Fibroblast of peridontal ligament (primary cell): Measurements from ENCODE around the gene MRPL36.
"Not testable (repeated sequence)": the region's sequence is repeated elsewhere in the genome, so short reads cannot be mapped to it uniquely, and the experiment has no call there.

ENCODE experiments used
- DNase-seq: peaks from one replicate; pipeline ENCODE4 v3.0.0-alpha.2; 2010; ENCODE audit errors: extremely low read depth

The MRPL36 gene

DNA sequence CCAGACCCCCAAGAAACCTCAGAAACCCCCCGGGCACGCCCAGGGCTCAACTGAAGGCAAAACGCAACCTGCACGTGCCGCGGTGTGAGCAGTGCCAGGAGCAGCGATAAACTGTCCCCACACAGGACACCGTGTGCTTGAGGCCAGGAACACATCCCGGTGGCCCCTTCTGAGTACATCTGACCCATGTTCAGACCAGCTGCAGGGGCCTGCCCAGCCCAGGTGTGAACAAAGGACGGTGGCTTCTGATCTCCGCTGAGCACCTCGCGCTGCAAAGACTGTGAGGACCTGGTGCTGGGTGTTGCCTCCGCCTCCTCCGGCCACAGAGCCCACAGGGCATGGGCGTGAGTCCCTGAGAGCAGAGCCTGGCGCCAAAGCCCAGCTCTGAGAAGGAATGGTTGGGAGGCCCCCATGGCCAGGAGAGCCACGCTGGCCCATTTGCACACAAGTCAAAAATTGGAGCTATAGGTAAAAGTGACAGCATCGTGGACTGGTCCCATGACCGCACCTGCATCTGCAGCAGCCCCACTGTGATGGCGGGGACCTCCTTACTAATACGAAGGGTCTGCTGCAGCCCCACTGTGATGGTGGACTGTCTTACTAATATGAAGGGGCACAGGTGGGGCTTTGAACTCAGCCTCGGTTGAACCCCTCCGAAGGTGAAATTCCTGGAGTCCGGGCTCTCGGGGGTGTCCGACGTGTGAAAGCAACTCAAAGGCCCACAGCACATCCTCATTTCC, 33.0 kb upstream of the MRPL36 start:
- no peak for DNase-seq

- no peak for DNase-seq
Observed at GRCh38 chr5:1831677-1832313, 32.2 kb upstream of the MRPL36 start.

GRCh38 chr5:1831257-1831656, 31.6 kb upstream of the MRPL36 start:
- no peak for DNase-seq

GRCh38 chr5:1830571-1831228, 31.1 kb upstream of the MRPL36 start:
- DNase-seq: no peak

DNA sequence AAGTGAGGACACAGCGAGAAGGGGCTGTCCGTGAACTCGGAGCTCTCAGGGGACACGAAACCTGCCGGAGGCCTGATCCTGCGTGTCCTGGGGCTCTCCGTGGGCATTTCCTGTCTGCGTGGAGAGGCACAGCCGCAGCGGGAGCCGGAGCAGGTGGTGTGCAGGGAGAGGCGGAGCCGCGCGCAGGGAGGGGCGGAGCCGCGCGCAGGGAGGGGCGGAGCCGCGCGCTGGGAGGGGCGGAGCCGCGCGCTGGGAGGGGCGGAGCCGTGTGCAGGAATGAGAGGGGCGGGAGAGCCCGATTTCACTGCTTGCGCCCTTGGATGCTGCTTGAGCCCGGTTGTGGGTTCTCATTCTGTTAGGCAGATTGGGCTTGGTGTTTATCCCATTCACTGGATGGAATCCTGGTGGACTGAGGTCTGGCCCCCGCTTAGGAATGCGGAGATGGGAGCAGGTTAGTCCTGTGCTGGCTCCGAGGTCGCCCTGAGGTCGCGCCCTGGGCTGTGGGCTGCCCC, 28.3 kb upstream of the MRPL36 start:
- no peak for DNase-seq

DNA sequence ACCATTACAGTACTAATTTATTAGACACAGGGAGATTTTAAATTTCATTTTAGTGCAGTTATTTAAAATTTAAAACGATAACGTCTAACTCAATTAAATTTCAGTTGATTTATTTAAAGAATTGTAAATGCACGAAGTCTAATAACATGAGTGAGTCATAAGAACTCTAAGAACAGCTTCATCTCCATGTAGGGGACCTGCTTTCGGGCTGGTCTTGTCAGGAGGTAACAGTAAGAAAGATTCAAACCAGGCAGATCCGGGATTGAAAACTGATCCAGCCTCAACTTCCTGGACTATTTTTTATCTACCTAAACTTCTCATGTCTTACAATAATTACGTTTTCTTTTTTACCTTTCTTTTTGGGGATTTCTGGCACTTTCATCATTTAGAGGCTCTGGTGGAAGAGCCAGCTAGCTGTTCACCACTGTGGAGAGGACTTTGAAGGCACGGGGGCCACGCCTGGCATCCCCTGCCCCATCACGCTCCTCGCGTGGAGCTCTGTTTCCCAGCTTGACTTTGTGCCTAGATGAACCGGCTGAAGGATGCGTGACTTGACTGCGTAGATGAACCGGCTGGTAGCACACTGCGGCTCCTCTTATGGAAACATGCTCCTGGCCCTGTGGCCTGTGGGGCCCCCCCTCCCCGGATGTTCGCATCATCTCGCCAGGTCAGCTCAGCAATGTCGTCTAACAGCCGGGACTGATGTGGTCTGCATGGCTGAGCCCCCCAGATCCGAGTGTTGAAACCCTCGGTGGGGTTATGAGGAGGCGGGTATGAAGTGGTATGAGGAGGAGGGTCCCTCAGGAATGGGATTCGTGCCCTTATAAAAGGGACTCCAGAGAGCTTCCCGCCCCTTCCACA, 27.6 kb upstream of the MRPL36 start:
- no peak for DNase-seq

- DNase-seq: no peak
Observed at GRCh38 chr5:1826235-1826980, 26.8 kb upstream of the MRPL36 start.

DNA sequence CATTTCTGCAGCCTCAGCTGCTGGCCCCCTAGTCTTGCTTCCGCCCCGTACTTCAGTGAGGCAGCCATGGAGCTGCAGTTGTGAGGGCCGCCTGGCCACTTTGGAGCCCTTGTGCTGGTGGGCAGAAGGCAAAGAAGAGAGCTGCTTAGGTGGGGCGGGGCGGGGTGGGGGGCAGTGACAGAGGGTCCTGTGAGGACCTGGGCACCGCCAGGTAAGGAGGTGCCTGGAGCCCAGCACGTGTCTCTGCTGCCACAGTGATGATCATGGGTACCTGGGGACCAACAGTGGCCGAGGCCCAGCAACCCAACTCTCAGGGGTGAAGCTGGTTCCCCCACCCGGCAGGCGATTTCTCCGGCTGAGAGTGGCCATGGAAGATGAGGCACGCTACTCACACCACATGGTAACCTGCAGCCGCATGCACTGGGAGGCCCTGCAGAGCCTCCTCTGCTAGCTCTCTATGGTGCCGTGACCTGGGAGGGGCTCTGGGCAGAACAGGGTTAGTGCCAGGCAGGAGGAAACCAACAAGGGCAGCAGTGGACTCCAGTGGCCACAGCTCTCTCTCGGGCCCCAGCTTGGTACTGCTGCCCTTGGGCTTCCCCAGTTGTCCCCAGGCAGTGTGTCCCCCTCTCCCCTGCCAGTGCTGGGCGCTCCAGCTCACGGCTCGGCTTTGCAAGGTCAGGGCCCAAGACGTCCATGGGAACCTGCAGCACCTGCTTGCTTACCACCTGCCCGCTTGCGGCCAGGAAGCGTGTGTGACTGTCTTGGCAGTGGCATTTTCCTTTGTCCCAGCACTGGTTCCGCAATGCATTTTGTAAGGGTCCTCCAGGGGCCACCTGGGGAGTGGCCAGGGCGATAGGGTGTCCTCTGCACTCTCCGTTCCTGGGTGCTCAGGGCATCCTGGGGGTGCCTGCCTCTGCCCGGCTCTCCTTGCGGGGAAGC, 25.5 kb upstream of the MRPL36 start:
- no peak for DNase-seq

GRCh38 chr5:1824109-1824821, 24.6 kb upstream of the MRPL36 start:
- no peak for DNase-seq

DNA sequence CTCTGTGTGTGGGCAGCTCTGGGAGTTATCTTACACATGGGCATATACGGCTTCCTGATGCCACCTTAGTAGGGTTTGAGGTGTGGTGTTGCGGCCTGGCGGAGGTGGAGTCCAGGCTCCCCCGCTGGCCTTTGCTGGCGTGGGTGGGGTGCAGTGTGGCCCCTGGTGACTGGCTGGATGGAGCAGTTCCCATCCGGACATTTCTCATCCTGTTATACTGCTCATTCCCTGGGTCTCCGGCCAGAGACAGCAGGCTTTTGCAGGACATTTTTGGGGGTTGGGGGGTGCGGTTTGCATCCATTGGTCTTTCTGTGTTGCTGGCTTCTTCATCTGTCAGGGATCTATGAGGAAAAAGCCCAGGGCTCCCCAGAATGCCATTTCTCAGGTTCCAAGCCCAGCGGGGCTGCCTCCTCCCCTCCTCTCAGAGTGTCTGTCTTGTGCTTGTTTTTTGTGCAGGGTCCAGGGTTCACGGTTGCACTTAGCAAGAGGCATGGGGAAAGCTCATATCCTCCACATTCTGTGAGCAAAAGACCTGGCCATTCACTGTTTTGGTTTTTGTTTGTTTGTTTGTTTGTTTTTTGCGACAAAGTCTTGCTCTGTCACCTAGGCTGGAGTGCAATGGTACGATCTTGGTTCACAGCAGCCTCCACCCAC, 23.9 kb upstream of the MRPL36 start:
- no peak for DNase-seq

DNA sequence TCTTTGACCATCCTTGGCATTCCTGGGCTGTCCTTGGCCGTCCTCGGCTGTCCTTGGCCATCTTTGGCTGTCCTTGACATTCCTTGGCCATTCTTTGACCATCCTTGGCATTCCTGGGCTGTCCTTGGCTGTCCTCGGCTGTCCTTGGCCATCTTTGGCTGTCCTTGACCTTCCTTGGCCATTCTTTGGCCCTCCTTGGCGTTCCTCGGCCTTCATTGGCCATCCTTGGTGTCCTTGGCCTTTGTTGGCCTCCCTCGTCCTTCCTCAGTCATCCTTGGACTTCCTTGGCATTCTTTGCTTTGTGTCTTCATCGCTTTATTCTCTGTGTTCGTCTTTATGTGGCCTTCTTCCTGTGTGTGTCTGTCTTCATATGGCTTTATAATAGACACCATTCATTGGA, 22.2 kb upstream of the MRPL36 start:
- DNase-seq: no peak

- DNase-seq: no peak
Observed at GRCh38 chr5:1820926-1821325, 21.3 kb upstream of the MRPL36 start.

DNA sequence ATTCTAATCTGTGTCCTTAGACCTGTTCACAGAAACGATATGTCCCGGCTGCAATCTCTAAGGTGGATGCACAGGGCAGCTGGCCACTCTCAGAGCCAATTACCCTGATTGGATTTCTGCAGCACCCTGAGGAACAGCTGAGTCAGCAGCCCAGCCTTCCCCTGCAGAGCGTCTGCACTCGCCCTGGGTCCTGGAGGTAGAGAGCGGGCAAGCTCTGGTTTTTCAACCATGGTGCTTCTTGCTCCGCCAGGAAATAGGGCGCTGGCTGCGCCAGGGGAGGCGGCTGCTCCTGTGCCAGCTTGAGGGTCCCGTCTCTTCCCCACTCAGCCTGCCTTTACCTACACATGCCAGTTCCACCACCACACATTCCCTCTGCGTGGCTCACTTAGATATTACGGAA, 20.7 kb upstream of the MRPL36 start:
- no peak for DNase-seq

- no peak for DNase-seq
Observed at GRCh38 chr5:1819458-1819857, 19.8 kb upstream of the MRPL36 start.

DNA sequence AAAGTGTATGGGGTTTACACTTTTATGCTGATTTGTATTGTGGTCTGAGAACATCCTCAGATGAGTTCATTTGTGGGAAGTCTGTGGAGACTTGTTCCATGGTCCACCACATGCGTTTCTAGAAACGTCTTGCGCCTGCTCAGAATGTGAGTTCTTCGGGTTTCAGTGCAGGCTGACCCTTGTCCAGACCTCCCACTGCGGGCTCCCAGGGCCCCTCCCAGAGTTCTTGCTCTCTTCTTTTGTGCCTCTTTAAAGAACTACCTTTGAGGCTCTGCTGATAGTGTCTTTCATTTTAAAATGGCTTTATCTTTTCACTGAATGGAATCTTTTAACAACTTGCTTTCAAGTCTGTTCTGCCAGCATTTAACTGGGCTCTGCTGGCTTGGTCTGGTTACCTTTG, 19.1 kb upstream of the MRPL36 start:
- no peak for DNase-seq

DNA sequence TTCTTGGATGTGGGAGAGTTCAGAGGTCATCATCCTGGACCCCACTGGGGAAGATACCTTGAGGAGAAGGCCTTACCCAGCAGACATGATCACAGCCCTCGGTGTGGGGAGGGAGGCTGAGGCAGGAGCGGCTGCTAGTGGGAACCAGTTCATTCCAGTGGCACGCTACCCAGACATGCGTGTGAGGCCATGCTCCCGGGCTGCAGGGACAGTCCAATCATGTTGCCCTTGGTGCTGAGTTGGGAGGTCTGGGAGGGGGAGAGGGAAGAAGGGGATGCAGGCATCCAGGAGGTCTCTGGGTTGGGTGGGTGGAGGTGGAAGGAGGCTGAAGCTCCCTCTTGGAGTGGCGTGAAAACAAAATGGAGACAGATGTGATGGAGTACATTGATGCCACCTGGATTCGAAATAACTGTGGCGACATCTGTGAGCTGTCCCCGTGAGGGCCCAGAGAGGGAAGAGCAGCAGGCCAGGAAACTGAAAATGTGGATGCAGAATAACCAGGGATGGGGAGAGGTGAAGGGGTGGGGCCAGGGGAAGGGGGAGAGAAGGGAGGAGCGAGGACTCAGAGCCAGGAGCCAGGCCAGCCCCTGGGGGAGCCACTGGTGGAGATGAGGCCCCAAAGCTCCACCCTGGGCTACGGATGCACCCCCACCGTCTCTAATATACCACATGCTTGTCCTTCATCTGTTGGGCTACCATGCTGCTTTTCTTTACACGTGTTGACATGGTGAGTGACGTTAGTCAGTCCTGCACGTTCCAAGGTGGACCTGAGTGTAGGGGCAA, 17.8 kb upstream of the MRPL36 start:
- no peak for DNase-seq

GRCh38 chr5:1816495-1817089, 17.0 kb upstream of the MRPL36 start:
- not testable (repeated sequence) for DNase-seq

DNA sequence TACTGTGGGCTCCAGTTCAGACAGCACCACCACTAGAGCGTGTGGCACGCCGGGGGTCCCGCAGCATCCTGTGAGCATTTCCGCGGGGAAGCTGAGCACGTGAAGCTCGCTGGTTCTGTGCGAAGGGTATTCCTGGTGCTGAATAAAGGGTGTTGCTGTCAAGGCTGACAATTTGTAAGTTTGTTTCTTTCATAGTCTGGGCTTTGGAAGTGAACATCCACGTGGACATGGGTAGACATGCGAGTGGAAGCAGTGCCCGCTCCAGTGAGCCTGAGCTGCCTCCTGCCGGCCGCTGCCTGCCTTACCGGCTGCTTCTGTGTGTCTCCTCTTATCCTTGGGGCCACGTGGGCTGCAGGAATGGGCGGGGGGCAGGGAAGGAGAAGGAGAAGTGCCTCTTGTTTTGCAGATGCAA, 16.2 kb upstream of the MRPL36 start:
- no peak for DNase-seq
